Mesothelial cell of epicardium (in vitro differentiated cells): ENCODE results near the gene ANXA2. TPM values are rescaled to one million over a fixed set of nuclear protein-coding genes. Genes with fewer than 3 reads are reported as not detected.

ENCODE experiments used
- DNase-seq, 2 experiments: peaks; one replicate each; pipeline ENCODE4 v3.0.0; 2021; ENCODE audit warnings: low spot score in 2 of 2; ENCODE audit not compliant: unreplicated experiment in 2 of 2
- H3K27ac Mint-ChIP-seq: 2 replicates; pipeline ENCODE4 v1.8.0; 2021; ENCODE audit warnings: mixed read lengths
- H3K27me3 Mint-ChIP-seq: 2 replicates; pipeline ENCODE4 v1.8.0; 2021; ENCODE audit warnings: low read depth, mixed read lengths
- H3K36me3 Mint-ChIP-seq: 2 replicates; pipeline ENCODE4 v1.8.0; 2021; ENCODE audit warnings: mixed read lengths
- H3K4me1 Mint-ChIP-seq: 2 replicates; pipeline ENCODE4 v1.8.0; 2021; ENCODE audit warnings: mixed read lengths
- H3K4me3 Mint-ChIP-seq: 2 replicates; pipeline ENCODE4 v1.8.0; 2021; ENCODE audit warnings: mild to moderate bottlenecking, moderate library complexity, mixed read lengths
- H3K9me3 Mint-ChIP-seq: 2 replicates; pipeline ENCODE4 v1.8.0; 2021; ENCODE audit warnings: mixed read lengths
- total RNA-seq: library from RNA; stranded (reverse); gene quantifications from 3 replicates; pipeline ENCODE4 v1.2.1, GENCODE V29; 2021
- TF ChIP-seq, protein P1 (sequence below): fragments of 200-600 bp; sonication (generic); IDR thresholded peaks from one replicate; pipeline ENCODE4 v1.5.0; 2021; ENCODE audit warnings: antibody characterized with exemption; ENCODE audit not compliant: unreplicated experiment

ANXA2 gene
- total RNA-seq, 1 donor from 2014 or later = 1,040 TPM

DNA sequence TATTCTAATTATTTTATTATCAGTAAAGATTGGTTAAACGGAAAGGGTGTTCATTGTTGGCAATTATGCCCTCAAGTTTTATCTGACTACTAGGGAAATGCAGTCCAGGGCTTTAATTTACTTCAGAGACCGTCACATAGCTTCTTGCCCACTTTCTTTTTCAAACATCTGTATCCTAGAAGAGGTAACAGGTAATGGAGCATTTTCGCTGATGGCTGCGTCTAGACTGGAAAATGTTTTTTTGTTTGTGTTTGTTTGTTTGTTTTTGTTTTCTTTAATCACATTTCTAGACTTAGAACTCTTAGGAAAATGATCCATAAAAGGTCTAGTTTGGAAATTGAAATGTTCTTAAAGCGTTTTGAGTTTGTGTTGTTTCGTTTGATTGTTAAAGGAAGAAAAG lies 71.4 kb downstream of the ANXA2 start:
- Mint-ChIP-seq H3K4me1 (peaks cover 38% of the 10 kb centered on the region), H3K4me3 (no peak overlapping the region), H3K27ac (no peak overlapping the region), H3K27me3 (peaks cover 69% of the 10 kb centered on the region), H3K36me3 (no peaks in the 10 kb centered on the region), H3K9me3 (no peaks in the 10 kb centered on the region)
- DNase-seq = no peak
- TF ChIP-seq, protein P1, sequence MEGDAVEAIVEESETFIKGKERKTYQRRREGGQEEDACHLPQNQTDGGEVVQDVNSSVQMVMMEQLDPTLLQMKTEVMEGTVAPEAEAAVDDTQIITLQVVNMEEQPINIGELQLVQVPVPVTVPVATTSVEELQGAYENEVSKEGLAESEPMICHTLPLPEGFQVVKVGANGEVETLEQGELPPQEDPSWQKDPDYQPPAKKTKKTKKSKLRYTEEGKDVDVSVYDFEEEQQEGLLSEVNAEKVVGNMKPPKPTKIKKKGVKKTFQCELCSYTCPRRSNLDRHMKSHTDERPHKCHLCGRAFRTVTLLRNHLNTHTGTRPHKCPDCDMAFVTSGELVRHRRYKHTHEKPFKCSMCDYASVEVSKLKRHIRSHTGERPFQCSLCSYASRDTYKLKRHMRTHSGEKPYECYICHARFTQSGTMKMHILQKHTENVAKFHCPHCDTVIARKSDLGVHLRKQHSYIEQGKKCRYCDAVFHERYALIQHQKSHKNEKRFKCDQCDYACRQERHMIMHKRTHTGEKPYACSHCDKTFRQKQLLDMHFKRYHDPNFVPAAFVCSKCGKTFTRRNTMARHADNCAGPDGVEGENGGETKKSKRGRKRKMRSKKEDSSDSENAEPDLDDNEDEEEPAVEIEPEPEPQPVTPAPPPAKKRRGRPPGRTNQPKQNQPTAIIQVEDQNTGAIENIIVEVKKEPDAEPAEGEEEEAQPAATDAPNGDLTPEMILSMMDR = no peak

DNA sequence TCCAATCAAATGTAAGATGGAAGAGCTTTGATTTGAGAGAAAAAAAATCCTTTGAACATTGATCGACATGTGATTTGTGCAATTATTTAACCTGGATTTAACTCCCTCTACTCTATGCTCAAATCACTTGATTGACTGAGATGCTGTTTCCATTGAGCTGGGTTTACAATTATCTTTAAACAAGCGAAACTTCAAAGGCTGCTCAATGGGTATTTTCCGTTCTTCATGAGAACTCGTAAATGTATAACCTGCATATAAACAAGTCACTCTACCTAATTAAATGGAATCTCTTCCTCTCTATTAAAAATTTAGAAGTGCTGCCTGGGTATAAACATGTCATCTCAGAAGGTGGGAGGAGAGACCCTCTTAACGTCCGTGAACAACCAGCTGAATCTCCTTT lies 71.9 kb downstream of the ANXA2 start:
- no peaks in the 10 kb centered on the region for H3K36me3 Mint-ChIP-seq
- no peaks in the 10 kb centered on the region for H3K9me3 Mint-ChIP-seq
- no peak overlapping the region for H3K4me3 Mint-ChIP-seq
- TF ChIP-seq, protein P1 = no peak
- peaks cover 38% of the 10 kb centered on the region for H3K4me1 Mint-ChIP-seq
- no peak overlapping the region for H3K27ac Mint-ChIP-seq
- DNase-seq = no peak
- peaks cover 68% of the 10 kb centered on the region for H3K27me3 Mint-ChIP-seq

DNA sequence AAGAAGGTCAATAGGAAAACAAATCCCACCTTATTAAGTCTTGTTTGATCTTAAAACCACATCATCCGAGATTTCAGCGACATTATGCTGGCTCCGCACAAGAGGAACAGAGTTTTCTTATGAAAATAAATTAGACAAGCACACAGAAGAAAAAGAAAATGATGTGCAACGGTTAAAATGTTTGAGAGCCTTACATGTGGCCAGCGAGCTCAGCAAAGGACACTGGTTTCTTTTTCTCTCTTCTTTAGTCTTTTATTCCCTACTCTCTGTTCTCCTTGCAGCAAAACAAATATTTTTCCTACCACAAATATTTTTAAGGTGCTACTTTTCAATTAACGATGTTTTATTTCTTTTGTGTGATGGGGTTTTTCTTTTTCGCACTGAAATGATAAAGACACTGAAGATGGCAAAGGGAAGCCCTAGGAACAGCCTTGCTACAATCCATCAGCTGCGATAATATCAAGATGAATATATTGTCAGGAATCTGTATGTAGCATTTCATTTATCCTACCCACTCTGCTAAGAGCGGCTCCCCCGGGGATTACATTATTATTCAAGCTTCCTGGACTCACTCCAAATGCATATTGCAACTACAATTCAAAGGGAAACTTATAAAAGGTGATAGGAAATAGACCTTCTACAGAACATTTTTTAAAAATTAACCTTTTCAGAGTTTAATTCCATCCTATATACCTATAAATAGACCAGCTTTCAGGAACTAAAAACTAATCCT lies 72.9 kb downstream of the ANXA2 start:
- Mint-ChIP-seq H3K27ac (no peak overlapping the region), H3K4me1 (peaks cover 38% of the 10 kb centered on the region), H3K4me3 (no peak overlapping the region), H3K36me3 (no peaks in the 10 kb centered on the region), H3K27me3 (peaks cover 70% of the 10 kb centered on the region), H3K9me3 (no peaks in the 10 kb centered on the region)
- TF ChIP-seq, protein P1 = no peak
- DNase-seq = no peak

DNA sequence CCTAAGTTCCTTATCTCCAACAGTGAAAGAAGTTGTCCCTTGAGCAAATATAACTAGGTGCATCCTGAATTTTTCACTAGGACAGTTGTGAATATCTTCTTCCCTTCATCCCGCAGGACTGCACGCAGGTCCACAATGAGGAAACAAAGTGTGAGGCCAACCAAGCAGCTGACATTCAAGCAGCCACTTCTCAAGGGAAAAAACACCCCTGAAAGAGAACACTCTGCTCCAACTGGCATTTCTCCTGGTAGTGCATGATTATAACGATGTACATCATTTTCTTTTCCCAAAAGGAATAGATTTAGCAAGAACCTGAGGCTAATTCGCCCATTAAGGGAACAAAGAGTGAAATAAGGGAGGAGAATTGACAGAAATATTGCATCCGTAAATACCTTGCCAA lies 74.5 kb downstream of the ANXA2 start:
- Mint-ChIP-seq H3K9me3 (no peaks in the 10 kb centered on the region), H3K27ac (no peak overlapping the region), H3K27me3 (peaks cover 69% of the 10 kb centered on the region), H3K4me3 (no peak overlapping the region), H3K4me1 (peaks cover 37% of the 10 kb centered on the region), H3K36me3 (no peaks in the 10 kb centered on the region)
- TF ChIP-seq, protein P1 = no peak
- DNase-seq = no peak

DNA sequence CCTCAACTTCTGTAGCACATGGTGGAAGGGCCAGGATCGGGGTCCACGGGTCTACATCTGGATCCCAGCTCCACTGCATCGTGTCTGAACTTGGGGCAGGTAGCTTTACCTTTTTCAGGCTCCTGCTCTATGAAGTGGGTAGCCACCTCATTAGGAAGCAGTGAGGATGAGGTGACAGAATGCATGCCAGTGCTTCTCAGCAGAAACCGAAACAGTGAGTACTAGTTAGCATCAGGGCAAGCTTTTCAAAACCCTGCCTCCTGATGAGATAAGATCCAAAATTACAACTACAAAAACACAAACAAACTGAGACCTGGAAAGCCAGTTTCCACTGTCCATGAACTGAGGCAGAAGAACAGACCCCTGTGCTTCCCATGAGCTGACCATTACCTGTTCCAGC lies 77.4 kb downstream of the ANXA2 start:
- DNase-seq = no peak
- TF ChIP-seq, protein P1 = no peak
- Mint-ChIP-seq H3K9me3 (peaks cover 3% of the 10 kb centered on the region), H3K27ac (no peak overlapping the region), H3K4me3 (no peak overlapping the region), H3K36me3 (no peaks in the 10 kb centered on the region), H3K4me1 (peaks cover 21% of the 10 kb centered on the region), H3K27me3 (peaks cover 60% of the 10 kb centered on the region)
